ENCODE data around the gene GRIK4.
"Not testable (repeated sequence)": the region's sequence is repeated elsewhere in the genome, so short reads cannot be mapped to it uniquely, and the experiment has no call there.

Gene GRIK4, protein sequence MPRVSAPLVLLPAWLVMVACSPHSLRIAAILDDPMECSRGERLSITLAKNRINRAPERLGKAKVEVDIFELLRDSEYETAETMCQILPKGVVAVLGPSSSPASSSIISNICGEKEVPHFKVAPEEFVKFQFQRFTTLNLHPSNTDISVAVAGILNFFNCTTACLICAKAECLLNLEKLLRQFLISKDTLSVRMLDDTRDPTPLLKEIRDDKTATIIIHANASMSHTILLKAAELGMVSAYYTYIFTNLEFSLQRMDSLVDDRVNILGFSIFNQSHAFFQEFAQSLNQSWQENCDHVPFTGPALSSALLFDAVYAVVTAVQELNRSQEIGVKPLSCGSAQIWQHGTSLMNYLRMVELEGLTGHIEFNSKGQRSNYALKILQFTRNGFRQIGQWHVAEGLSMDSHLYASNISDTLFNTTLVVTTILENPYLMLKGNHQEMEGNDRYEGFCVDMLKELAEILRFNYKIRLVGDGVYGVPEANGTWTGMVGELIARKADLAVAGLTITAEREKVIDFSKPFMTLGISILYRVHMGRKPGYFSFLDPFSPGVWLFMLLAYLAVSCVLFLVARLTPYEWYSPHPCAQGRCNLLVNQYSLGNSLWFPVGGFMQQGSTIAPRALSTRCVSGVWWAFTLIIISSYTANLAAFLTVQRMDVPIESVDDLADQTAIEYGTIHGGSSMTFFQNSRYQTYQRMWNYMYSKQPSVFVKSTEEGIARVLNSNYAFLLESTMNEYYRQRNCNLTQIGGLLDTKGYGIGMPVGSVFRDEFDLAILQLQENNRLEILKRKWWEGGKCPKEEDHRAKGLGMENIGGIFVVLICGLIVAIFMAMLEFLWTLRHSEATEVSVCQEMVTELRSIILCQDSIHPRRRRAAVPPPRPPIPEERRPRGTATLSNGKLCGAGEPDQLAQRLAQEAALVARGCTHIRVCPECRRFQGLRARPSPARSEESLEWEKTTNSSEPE

GRCh38 chr11:120511116-120511819 is at the start of gene GRIK4:
TSS of gene GRIK4 (plus strand) at chr11:120511748. CDS start at chr11:120660319, 148,571 bp downstream.
- DNase-seq: peak; percentile 51 to 83

DNA sequence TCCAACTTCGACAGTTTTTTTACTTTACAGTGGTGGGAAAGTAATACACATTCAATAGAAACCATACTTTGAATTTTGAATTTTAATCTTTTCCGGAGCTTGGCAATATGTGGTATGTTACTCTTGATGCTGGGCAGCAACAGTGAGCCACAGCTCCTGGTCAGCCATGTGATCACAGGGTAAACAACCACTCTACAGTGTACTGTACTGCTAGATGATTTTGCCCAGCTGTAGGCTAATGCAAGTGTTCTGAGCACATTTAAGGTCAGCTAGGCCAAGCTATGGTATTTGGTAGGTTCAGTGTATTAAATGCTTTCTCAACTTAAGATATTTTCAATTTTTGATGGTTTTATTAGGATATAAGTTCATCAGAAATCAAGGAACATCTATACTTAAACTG is 48.7 kb upstream of the GRIK4 start:
- DNase-seq: no peak

DNA sequence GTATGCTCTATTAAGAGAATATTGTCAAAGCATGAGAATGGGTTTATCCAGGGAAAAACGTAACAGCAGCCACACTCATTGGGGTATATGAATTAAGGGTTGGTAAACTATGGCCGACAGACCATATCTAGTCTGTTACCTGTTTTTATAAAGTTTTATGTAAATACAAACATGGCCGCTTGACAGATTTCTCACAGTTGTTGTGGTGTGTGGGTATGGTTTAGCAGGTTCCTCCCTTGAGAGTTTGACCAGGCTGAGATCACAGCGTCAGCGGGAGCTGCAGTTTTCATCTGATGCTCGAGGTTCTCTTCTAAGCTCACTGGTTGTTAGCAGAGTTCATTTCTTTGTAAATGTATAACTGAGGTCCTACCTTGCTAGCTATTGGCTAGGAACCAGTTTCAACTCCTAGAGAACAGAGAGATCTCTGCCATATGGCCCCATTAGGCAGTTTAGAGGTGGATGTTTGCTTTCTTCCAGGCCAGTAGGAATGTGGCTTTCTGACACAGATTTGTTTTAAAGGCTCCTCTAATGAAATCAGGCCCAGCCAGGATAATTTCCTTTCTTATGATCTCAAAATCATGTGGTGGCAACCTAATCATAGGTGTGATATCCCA is 45.5 kb upstream of the GRIK4 start:
- no peak for DNase-seq

DNA sequence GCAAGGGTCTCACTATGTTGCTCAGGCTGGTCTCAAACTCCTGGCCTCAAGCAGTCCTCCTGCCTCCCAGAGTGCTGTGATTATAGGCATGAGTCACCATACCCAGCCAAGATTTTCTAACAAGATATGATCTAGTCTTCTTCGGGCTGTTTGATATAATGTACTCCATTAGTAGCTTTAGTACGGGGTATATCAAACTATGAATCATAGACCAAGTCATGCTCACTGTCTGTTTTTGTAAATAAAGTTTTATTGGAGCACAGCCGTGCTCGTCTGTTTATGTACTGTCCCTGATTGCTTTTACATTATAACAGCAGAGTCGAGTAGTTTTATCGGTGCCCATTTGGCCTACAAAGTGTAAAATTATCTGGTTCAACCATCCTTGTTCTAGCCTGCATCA is 43.9 kb upstream of the GRIK4 start:
- no peak for DNase-seq

- DNase-seq: no peak
These were observed 40.4 kb upstream of the GRIK4 start for GRCh38 chr11:120471131-120471530.

- DNase-seq: no peak
These were observed 39.6 kb upstream of the GRIK4 start for GRCh38 chr11:120471994-120472393.

DNA sequence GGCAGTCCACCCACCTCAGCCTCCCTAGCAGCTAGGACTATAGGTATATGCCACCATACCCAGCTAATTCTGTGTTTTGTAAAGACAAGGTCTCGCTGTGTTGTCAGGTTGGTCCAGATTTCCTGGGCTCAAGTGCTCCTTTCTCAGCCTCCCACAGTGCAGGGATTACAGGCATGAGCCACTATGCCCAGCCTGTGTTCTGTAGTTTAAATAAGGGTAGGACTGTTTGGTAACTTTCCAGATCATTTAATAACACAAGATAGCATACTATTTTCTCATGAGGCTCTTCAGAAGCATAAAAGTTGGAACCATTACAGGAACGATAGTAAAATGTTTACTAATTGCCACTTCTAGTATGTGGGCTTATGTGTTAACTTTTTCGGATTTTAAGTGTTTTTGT is 38.0 kb upstream of the GRIK4 start:
- DNase-seq: no peak

GRCh38 chr11:120482149-120482548 is 29.4 kb upstream of the GRIK4 start:
- no peak for DNase-seq

GRCh38 chr11:120484722-120485121 is 26.8 kb upstream of the GRIK4 start:
- no peak for DNase-seq

GRCh38 chr11:120486138-120486537 is 25.4 kb upstream of the GRIK4 start:
- no peak for DNase-seq

DNA sequence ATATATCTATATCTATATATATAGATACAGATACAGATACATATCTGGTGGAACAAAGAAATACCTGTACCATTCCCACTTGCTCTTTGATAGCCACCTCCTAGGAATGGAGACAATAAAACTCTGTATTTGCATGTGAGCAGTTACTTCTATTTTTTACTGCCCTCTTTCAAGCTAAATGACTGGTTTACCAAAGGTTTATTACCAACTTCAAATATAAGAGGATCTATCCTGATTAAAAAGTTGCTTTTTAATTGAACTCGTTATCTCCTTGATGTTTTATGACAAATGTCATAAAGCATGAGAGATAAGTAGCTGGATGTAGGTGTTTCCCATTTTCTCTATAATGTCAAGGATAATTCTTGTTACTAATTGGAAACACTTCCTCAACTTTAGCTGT is 21.7 kb upstream of the GRIK4 start:
- no peak for DNase-seq

DNA sequence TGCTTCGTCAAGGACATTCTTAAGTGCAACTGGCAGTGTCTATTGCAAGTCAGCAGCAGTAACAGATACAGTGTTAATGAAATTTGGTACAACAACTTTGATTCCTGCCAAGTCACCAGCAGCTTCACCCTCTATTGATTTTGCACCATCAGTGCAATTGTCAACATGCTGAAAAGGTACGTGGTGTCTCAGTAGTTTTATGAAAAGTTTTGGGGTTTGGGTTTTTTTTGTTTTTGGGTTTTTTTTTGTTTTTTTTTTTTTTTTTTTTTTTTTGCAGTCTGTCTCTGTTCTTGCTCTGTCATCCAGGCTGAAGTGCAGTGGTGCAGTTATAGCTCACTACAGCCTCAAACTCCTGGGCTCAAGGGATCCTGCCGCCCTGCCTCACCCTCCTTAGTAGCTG is 19.1 kb upstream of the GRIK4 start:
- DNase-seq: no peak

GRCh38 chr11:120494595-120494994 is 17.0 kb upstream of the GRIK4 start:
- DNase-seq: no peak

DNA sequence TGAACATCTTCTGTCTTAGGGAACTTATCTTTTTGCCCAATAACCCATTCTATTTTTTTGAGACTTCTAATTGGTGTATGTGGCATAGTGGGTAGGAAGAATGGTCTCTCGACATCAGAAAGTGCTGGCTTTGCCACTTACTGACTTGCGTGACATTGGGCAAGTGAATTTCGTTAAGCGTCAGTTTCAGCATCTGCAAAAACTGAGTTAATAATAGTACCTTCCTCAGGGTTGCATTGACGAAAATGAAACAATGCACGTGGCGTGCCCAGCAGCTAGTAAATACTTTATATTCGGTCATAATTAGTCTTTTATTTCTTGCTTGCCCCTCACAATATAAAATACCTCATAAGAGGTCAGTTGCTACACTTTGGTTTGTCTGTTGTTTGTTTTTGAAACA is 12.5 kb upstream of the GRIK4 start:
- DNase-seq: no peak

DNA sequence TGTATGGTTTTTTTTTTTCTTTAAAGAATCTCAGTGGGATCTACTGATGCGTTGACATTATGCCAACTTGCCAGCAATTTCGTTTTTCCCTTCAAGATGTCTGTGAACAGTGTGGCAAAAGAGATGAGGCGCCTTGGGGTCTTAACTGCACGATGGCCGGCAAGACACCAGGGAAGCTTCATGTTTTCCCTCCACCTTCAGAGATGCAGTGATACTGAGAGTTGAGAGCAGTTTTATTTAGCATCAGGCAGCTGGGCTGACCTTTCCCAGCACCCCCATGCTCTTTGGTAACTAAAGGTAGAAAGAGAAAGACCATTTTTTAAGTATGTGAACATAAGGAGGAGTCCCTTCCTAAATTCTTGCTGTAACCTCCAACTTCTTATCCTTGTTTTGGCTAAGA is 11.7 kb upstream of the GRIK4 start:
- DNase-seq: no peak

- DNase-seq: no peak
These were observed 11.0 kb upstream of the GRIK4 start for GRCh38 chr11:120500414-120501071.

- no peak for DNase-seq
These were observed 10.1 kb upstream of the GRIK4 start for GRCh38 chr11:120501440-120501839.

- DNase-seq: no peak
These were observed 9.4 kb upstream of the GRIK4 start for GRCh38 chr11:120501976-120502755.

GRCh38 chr11:120503529-120503928 is 8.0 kb upstream of the GRIK4 start:
- not testable (repeated sequence) for DNase-seq

- no peak for DNase-seq
These were observed 5.6 kb upstream of the GRIK4 start for GRCh38 chr11:120505801-120506425.

Measured in NCI-H1930 (cell line).